ENCODE measurements around the gene RYR2. TPM values are rescaled to one million over a fixed set of nuclear protein-coding genes. Genes with fewer than 3 reads are reported as not detected.

The RYR2 gene
- total RNA-seq, 1 experiment from 2014 or later, result 3.4 TPM

- no peaks in the 10 kb centered on the region for H3K4me1 ChIP-seq (ENCODE audit: insufficient read depth, low read length)
- no peak overlapping the region for H4K91ac ChIP-seq (ENCODE audit: insufficient read length, low read depth, low read length)
- H3K14ac ChIP-seq (ENCODE audit: insufficient read depth, low read length), result no peak overlapping the region
- H3K27me3 ChIP-seq (ENCODE audit: insufficient read depth, low read length), result no peaks in the 10 kb centered on the region
- TF ChIP-seq, protein P1, sequence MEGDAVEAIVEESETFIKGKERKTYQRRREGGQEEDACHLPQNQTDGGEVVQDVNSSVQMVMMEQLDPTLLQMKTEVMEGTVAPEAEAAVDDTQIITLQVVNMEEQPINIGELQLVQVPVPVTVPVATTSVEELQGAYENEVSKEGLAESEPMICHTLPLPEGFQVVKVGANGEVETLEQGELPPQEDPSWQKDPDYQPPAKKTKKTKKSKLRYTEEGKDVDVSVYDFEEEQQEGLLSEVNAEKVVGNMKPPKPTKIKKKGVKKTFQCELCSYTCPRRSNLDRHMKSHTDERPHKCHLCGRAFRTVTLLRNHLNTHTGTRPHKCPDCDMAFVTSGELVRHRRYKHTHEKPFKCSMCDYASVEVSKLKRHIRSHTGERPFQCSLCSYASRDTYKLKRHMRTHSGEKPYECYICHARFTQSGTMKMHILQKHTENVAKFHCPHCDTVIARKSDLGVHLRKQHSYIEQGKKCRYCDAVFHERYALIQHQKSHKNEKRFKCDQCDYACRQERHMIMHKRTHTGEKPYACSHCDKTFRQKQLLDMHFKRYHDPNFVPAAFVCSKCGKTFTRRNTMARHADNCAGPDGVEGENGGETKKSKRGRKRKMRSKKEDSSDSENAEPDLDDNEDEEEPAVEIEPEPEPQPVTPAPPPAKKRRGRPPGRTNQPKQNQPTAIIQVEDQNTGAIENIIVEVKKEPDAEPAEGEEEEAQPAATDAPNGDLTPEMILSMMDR (conservative IDR thresholded peaks at IDR 0.05), result no peak
- H2AFZ ChIP-seq (ENCODE audit: low read length), result no peak overlapping the region
- H3K23ac ChIP-seq (ENCODE audit: insufficient read length, low read depth, low read length), result no peak overlapping the region
- H3K9me3 ChIP-seq (ENCODE audit: control insufficient read depth, low read depth, low read length), result no peaks in the 10 kb centered on the region
- no peak overlapping the region for H3K4me2 ChIP-seq (ENCODE audit: insufficient read depth, insufficient read length, low read length)
- no peak overlapping the region for H3T11ph ChIP-seq (ENCODE audit: low read length)
- H2BK20ac ChIP-seq (ENCODE audit: low read depth, low read length, poor library complexity, severe bottlenecking), result no peak overlapping the region
- Mint-ChIP-seq H3K36me3 (ENCODE audit: insufficient read depth in 1 of 3, low read depth in 3 of 3) (peaks cover 5 to 9% (median 9%) of the 10 kb centered on the region in 3 experiments; a peak in 5 of 7 replicates), H3K4me1 (peaks cover 0 to 4% of the 10 kb centered on the region in 2 experiments; a peak in 1 of 4 replicates), H3K4me3 (no peak overlapping the region), H3K27me3 (ENCODE audit: low read depth) (no peaks in the 10 kb centered on the region), H3K27ac (0 out of 7 replicates have a peak overlapping the region, but pooled peaks of 1 of the 3 experiments have one; percentile 44), H3K9me3 (peaks cover 6 to 8% of the 10 kb centered on the region in 2 experiments; a peak in 4 of 5 replicates)
- H3K27ac ChIP-seq (ENCODE audit: insufficient read length, low read depth, low read length), result no peak overlapping the region
- H3K9ac ChIP-seq (ENCODE audit: extremely low read depth, insufficient read length, low read length), result no peak overlapping the region
- H3K23me2 ChIP-seq (ENCODE audit: insufficient read length, low read depth, low read length, poor library complexity, severe bottlenecking), result no peaks in the 10 kb centered on the region
- H3K79me2 ChIP-seq (ENCODE audit: insufficient read depth, low read length), result no peaks in the 10 kb centered on the region
- no peak overlapping the region for H4K5ac ChIP-seq (ENCODE audit: insufficient read length, low read depth, low read length)
- no CpG with 5 or more reads among the region's 3 CpGs for WGBS (ENCODE audit: extremely low coverage, insufficient read length, low lambda C conversion rate)
- H2BK12ac ChIP-seq (ENCODE audit: insufficient read length, low read depth, low read length), result no peak overlapping the region
- no peak overlapping the region for H2AK5ac ChIP-seq (ENCODE audit: insufficient read length, low read length)
- no peak overlapping the region for H3K4ac ChIP-seq (ENCODE audit: low read depth, low read length)
- H3K79me1 ChIP-seq (ENCODE audit: insufficient read depth, low read depth, low read length, poor library complexity, severe bottlenecking), result no peaks in the 10 kb centered on the region
- no peak overlapping the region for H4K8ac ChIP-seq (replicated peaks; ENCODE audit: insufficient read length, low read depth, low read length)
- no peaks in the 10 kb centered on the region for H4K20me1 ChIP-seq (ENCODE audit: control insufficient read depth, insufficient read depth, insufficient read length)
- no peak overlapping the region for H2BK5ac ChIP-seq (ENCODE audit: insufficient read length, low read length)
- no peak overlapping the region for H2BK15ac ChIP-seq (ENCODE audit: low read depth, low read length)
- no peak for DNase-seq
- no peak overlapping the region for H3K18ac ChIP-seq (ENCODE audit: insufficient read length, low read depth, low read length)
- no peak overlapping the region for H3K56ac ChIP-seq (ENCODE audit: insufficient read length, low read depth, low read length)
- H2BK120ac ChIP-seq (ENCODE audit: low read depth, low read length, poor library complexity, severe bottlenecking), result no peak overlapping the region
These were observed 566.4 kb downstream of the RYR2 start for GRCh38 chr1:237608433-237608832.
